Left colon (tissue), 2 donors: Measurements from ENCODE around the gene TENT4A. TPM values are rescaled to one million over a fixed set of nuclear protein-coding genes. Genes with fewer than 3 reads are reported as not detected.

ENCODE experiments used
- ATAC-seq: fragments of 200-7000 bp; cut with Tn5 transposase; one replicate; pipeline ENCODE4 v1.9.1; 2020; ENCODE audit warnings: mild to moderate bottlenecking, moderate library complexity
- DNase-seq, 2 donors: peaks; one replicate each; pipeline ENCODE4 v3.0.0-alpha.2; 2020
- intact Hi-C, 2 donors: fragments of 100-400 bp; cut with DNase I in 1 of 2; cut with micrococcal nuclease in 1 of 2; formaldehyde crosslinking; loops; one replicate each; pipeline versions ENCODE4 v1.11.2 to v1.14.0; 2022; cut with DNase I, micrococcal nuclease
- total RNA-seq, 2 donors: library from RNA; stranded (reverse); fragmentation: NEBNext Ultra II Directional; extraction: Animal tissue kit (Norgen Biotek cat#: 25700); gene quantifications; one replicate each; pipeline ENCODE4 v1.2.1, GENCODE V29; 2021
- donor health status: DM: no; HTN: no; CAD: no.
- donor health status: DM: yes; HTN: yes; CAD: no.

The TENT4A gene
- total RNA-seq, 2 donors from 2014 or later, result 16.5 to 18.5 TPM

- ATAC-seq (no peak), DNase-seq (no peak)
- intact Hi-C loops, result no loop called here
Observed at GRCh38 chr5:6727231-6727630, 14.0 kb downstream of the TENT4A start.

DNA sequence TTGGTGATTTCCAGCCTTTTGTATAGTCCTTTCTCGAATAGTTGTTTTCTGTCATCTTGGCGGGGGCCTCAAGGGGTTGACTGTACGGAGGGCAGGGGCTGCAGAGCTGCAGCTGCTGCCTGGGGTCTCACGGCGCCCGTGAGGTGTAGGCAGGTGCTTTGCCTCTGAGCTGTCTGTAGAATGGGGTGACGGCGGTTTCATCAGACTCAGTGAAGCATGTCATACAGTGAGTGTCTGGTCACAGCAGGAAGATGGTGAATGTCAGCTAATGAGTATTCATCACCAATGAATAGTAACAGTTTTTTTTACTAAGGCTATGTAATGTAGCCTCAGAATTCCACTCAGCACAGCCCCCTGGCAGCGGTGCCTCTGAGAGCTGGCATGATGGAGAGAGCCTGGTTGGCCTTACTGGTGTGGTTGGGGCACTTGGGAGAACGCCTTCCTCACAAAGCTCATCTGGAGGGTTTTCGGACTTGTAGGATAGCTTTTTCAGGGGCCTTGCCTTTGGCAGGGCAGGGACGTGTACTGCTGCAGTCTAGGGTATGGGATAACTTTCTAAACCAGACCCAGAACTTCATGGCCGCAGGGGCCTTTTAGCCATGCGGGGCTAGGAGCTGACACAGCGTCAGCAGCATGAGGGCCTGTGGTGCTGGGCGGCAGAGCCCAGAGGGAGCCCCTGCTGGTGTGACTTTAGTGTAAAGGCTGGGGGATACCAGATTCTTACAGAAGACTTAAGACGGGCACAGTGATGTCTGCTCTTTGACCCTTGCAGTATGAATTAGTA is 15.0 kb downstream of the TENT4A start:
- DNase-seq, result no peak
- ATAC-seq, result no peak
- intact Hi-C loops, result no loop called here

GRCh38 chr5:6728795-6729183 is 15.6 kb downstream of the TENT4A start:
- intact Hi-C loops, result no loop called here
- ATAC-seq (no peak), DNase-seq (no peak)

DNA sequence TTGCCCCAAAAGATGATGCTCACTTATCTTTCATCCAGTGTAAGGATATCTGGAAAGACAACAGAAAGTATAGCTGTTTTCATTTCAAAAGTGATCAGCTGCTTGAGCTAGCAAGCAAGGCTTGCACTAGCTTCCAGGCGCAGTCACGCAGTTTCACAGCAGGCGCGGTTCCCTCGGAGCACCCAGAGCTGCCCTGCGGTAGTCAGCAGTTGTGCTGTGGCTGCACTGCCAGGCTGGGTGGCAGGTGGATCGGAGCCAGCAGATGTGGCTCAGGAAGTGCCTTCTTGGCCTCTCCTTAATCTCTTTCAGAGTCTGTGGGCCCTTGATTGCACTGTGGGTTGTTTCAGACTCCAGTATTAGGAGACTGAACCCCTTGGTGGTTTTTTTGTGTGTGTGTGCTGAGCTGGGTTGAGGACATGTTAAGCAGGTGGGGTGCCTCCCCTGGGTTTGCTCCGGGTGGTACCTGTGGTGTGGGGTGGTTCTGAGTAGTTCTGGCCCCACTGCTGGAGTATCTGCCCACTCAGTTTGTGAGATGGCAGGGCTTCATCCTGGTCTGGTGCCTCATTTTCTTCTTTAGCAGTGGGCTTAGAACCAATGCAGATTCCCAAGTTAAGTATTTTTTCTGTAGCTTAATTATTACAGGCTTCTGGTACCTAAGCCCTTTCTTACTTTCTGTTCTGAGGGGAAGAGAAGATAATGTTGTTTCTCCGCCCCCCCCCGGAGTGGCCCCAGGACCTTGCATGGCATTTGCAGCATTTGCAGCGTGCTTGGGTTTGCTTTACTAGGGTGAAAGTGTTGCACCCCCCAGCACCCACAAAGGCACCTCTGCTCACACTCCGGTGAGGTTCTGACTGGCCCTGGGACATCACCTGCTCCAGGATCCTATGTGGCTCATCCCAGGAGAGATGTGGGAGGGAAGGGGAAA is 16.4 kb downstream of the TENT4A start:
- ATAC-seq (peak; percentile 52), DNase-seq (peak; percentile 44 to 56)
- intact Hi-C loops, result no loop called here

GRCh38 chr5:6730407-6730806 is 17.2 kb downstream of the TENT4A start:
- ATAC-seq, result peak; percentile 63
- DNase-seq, result peak; percentile 39 to 50
- intact Hi-C loops, result no loop called here

GRCh38 chr5:6730807-6731206 is 17.6 kb downstream of the TENT4A start:
- peak; percentile 65 for ATAC-seq

DNA sequence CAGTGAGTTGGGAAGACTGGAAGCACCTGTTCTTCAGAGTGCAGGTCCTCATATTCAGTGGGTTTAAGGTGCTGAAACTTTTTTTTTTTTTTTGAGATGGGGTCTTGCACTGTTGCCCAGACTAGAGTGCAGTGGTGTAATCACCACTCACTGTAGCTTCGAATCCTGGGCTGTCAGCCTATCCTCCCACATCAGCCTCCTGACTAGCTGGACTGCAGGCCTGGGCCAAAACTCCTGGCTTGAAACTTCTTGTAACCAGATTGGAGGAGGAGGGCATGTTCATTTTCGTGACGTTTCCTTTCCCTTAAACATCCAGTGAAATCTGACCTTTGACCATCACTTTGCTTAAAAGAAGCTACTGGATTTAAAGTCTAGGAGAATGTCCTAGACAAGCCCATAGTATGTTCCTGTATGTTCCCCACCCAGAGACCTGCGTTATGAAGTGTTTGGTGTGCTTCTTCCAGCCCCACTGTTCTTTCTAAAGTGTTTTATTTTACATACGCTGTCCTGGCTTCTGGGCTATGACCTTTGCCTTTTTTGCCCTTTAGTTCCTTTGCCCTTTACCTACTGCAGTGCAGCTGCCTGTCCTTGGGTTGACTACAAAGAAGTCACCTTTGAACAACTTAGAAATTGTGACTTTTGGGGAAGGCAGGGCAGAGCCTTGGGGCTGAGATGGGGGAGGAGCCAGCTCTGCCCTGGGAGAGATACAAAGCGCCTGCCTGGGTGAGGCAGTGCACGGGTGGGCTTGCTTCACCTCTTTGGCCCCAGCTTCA is 18.4 kb downstream of the TENT4A start:
- intact Hi-C loops, result no loop called here
- peak; percentile 52 for ATAC-seq
- no peak for DNase-seq

More at GRCh38 chr5:6730807-6731206, 17.6 kb downstream of the TENT4A start:
- no peak for DNase-seq
- intact Hi-C loops, result no loop called here

DNA sequence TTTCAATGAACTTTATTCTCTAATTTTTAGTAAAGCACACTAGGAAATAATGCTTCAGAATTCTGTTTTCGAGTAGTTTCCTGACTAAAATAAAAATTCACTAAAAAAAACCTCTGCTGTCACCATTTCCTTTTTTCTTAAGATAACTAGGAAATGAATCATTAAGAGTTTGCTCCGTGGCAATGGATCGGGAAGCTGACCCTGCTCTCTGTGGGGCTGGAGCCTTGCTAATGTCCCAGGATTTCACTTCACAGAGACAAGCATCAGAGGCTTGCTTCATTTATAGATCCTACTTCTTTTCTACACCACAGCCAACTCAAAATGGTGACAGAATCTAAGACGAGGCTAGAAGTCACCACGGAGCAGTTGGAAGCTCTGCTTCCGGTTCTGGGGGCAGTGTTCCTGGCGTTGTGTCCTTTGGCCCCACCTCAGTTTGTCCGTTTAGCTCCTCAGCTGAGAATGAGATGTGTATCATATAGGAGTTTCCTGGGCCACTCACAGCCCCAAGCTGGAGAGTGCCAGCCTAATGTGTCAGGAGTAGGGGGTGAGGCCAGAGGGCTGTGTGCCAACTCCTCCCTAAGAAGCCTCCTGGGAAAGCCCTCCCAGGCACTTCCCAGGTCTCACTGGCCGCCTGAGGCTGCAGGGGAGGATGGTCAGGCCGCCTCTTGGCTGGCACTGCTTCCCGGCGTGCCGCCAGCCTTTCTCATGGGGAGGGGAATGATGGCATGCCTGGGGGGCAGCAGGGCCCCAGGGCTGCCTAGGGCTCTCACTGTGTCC is 19.6 kb downstream of the TENT4A start:
- ATAC-seq (no peak), DNase-seq (no peak)
- intact Hi-C loops, result no loop called here

GRCh38 chr5:6733411-6734242 is 20.4 kb downstream of the TENT4A start:
- DNase-seq, result no peak
- intact Hi-C loops, result no loop called here
- no peak for ATAC-seq

DNA sequence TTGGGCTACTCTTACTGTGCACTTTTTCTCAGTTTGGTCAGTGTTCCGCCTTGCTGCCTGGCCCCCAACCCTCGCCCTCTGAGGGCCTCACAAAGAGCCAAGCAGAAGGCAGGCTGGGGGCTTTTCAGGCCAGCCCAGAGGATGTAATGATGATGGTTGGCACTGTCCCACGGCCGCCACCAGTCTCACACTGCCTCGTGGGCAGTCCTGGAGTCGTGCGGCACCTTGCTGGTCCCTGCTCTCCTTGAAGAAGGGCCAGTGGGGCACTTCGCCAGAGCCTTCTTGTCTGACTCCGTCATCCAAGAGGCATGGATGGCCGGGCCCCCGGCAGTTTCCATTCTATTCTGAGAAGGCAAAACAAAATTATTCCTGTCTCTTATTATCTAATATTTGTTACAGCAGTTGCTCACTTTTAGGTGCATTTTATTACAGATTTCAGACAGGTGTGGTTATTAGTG is 21.0 kb downstream of the TENT4A start:
- intact Hi-C loops, result no loop called here
- no peak for ATAC-seq
- no peak for DNase-seq

DNA sequence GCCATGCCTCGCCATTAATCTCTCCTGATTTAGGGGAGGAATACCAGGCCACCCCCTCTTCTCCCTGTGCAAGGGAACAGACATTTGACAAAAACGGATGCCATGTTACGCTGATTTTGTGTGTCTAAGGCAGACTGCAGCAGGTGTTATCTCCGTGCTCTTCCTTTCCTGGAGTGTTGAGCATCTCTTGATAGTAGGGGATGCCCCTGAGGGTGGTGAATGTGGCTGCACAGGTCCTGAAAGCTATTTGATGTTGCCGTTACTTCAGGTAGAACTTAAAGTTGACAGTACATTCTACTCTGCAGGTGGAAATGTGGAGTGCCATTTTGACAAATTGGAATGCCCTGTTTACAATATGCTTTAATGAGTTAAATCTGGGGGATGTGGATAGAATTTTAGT is 21.5 kb downstream of the TENT4A start:
- intact Hi-C loops, result no loop called here

GRCh38 chr5:6736106-6736505 is 22.9 kb downstream of the TENT4A start:
- DNase-seq, result no peak
- intact Hi-C loops, result no loop called here
- peak; percentile 28 for ATAC-seq

More for the DNA sequence above, 21.5 kb downstream of the TENT4A start:
- ATAC-seq, result no peak
- DNase-seq, result no peak

- ATAC-seq (no peak), DNase-seq (no peak)
- intact Hi-C loops, result no loop called here
Observed at GRCh38 chr5:6736524-6737042, 23.4 kb downstream of the TENT4A start.

DNA sequence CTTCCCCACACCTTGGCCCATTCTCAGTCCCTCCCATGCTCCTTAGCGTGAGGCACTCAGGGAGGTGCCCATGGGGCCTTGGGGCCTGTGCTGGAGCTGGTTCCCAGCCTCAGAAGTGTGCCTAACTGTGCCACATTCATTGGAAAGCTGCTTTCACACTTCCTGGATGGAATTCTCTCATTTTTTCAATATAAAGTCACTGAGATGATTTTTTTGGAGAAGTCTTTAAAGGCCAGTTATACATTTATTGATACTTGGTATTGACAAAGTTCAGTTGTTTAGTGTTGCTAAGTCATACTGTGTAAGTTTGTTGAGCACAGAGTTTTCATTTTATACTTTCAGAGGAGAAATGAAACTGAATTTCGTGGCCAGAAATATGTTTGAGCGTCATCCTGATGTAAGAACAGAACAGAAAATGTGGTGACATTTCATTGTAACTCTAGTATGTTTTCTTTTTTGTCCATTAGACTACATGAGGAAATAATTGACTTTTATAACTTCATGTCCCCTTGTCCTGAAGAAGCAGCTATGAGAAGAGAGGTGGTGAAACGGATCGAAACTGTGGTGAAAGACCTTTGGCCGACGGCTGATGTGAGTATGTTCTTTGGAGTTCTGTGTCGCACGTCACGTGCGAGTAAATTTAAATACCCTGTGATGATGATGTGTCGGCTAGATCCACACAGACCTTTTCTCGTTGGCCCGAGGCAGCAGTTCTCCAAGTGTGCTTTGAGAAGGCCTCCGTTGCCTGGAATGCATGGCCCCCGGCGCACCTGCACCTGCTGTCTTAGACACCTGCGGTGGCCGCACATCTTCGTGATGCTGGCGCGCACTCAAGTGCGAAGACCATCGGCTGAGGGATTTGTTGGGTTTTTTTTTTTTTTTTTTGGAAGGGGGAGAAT is 24.1 kb downstream of the TENT4A start:
- ATAC-seq (no peak), DNase-seq (no peak)
- intact Hi-C loops, result no loop called here

DNA sequence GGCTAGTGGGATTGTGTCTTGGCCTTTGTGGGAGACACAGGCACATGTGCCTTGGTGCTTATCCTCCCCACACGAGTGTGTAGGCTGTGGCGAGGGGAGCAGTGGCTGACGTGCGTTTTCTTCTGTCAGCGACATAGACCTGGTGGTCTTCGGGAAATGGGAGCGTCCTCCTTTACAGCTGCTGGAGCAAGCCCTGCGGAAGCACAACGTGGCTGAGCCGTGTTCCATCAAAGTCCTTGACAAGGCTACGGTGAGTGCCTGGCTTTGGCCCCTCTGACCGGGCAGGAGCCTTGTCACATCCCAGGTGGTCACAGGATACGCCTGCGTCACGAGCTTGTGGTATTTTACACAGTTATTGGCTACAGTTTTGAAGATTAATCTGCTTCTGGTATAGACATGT is 26.4 kb downstream of the TENT4A start:
- intact Hi-C loops, result loop anchor here in 1 of 2 donors (10.0 kb wide), 1 partner anchor 115 kb away; no protein-coding TSS in a partner anchor
- DNase-seq (no peak), ATAC-seq (no peak)

DNA sequence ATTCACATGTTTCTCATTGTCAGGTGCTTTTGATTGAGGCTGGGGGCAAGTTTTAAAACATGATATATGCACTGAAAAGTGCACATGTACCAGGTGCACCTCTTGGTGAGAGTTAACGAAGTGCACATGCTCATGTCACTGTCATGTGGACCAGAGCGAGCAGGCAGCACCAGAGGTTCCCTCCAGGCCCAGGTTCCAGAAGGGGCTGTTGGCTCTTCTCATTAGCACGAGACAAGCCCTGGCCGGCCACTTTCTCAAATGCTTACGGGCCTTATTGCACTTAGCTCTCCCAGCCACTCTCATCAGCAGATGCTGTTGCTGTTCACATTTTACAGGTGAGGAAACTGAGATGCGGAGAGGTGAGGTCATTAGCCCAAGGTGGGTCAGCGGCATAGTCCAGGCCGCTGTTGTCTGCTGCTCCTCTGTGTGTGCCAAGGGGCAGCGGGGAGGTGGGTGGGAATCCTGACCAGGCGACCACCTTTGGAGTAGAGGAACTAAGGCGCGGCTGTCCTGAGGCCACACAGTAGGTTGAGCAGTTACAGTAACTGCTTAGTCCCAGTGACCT is 27.4 kb downstream of the TENT4A start:
- intact Hi-C loops, result loop anchor here in 1 of 2 donors (10.0 kb wide), 1 partner anchor 116 kb away; no protein-coding TSS in a partner anchor
- DNase-seq (no peak), ATAC-seq (no peak)
